ENCODE data around the gene CSNK1E.

The CSNK1E gene

DNA sequence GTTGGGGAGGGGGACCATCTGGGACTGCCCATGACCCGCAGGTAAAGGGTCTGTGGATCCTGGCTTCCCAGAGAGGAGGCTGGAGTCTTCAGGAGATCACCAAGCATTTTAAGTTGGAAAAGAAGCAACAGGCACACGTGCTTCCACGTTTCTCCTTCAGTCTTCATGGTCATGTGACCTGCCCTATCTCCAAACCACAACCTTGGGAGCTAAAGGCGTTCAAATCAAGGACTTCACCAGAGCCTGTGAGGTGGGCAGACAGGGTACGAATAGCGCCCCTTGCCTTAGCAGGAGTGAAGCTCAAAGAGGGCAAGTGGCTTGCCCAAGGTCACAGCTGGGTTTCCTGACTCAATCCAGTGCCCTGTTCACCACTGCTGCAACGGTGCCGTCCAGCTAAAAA lies 51.1 kb downstream of the CSNK1E start:
- peaks cover 4% of the 10 kb centered on the region; the same call in 1 of the 2 replicates for H3K79me2 ChIP-seq (ENCODE audit: insufficient read depth, low read depth)

DNA sequence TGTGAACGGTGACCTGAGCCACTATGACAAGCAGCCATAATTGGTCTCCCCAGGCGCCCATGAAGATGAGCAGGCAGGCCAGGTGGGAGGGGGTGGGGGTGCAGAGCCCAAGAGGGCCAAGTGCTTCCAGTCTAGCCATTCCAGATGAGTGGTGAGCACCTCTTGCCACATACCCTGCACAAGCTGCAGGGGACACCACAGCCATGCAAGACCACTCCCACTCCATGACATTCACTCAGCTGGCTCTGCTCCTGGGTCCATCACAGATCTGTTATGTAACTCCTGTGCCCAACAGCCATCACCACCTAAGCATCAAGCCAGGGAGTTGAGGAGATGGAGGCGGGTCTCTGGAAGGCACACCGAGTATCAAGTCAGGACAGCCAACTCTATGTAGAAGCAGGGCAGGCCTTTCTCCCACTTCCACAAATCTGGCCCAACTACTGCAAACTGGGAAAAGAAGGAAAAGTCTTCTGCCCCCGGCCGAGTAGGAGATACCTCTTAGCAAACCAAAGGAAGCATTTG lies 52.9 kb downstream of the CSNK1E start:
- H3K79me2 ChIP-seq (ENCODE audit: insufficient read depth, low read depth): peaks cover 4% of the 10 kb centered on the region; the same call in 1 of the 2 replicates
- H4K20me1 ChIP-seq (ENCODE audit: insufficient read depth): no peaks in the 10 kb centered on the region
- H3K4me2 ChIP-seq: no peak overlapping the region
- peaks cover 28% of the 10 kb centered on the region for H3K4me1 ChIP-seq (ENCODE audit: low read depth, poor library complexity, severe bottlenecking)
- no peak overlapping the region for H2AFZ ChIP-seq (ENCODE audit: low read depth)
- H3K27ac ChIP-seq: no peak overlapping the region
- no peaks in the 10 kb centered on the region for H3K27me3 ChIP-seq (ENCODE audit: insufficient read depth, low read depth)
- no peak overlapping the region for H3K4me3 ChIP-seq (IDR thresholded peaks at IDR 0.05; ENCODE audit: insufficient read depth, low read depth, low read length)
- no peak overlapping the region for H3K9ac ChIP-seq
- no peaks in the 10 kb centered on the region for H3K36me3 ChIP-seq (ENCODE audit: insufficient read depth)
- TF ChIP-seq, protein P1, sequence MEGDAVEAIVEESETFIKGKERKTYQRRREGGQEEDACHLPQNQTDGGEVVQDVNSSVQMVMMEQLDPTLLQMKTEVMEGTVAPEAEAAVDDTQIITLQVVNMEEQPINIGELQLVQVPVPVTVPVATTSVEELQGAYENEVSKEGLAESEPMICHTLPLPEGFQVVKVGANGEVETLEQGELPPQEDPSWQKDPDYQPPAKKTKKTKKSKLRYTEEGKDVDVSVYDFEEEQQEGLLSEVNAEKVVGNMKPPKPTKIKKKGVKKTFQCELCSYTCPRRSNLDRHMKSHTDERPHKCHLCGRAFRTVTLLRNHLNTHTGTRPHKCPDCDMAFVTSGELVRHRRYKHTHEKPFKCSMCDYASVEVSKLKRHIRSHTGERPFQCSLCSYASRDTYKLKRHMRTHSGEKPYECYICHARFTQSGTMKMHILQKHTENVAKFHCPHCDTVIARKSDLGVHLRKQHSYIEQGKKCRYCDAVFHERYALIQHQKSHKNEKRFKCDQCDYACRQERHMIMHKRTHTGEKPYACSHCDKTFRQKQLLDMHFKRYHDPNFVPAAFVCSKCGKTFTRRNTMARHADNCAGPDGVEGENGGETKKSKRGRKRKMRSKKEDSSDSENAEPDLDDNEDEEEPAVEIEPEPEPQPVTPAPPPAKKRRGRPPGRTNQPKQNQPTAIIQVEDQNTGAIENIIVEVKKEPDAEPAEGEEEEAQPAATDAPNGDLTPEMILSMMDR (conservative IDR thresholded peaks at IDR 0.05; ENCODE audit: low read depth, low read length): no peak

More for the DNA sequence above, 51.1 kb downstream of the CSNK1E start:
- H3K4me2 ChIP-seq: no peak overlapping the region
- H3K4me3 ChIP-seq (IDR thresholded peaks at IDR 0.05; ENCODE audit: insufficient read depth, low read depth, low read length): no peak overlapping the region
- H3K36me3 ChIP-seq (ENCODE audit: insufficient read depth): no peaks in the 10 kb centered on the region
- no peak overlapping the region for H3K9ac ChIP-seq
- H2AFZ ChIP-seq (ENCODE audit: low read depth): no peak overlapping the region
- TF ChIP-seq, protein P1 (conservative IDR thresholded peaks at IDR 0.05; ENCODE audit: low read depth, low read length): no peak
- H3K27me3 ChIP-seq (ENCODE audit: insufficient read depth, low read depth): no peaks in the 10 kb centered on the region
- H3K27ac ChIP-seq: no peak overlapping the region
- no peaks in the 10 kb centered on the region for H4K20me1 ChIP-seq (ENCODE audit: insufficient read depth)
- peaks cover 11% of the 10 kb centered on the region for H3K4me1 ChIP-seq (ENCODE audit: low read depth, poor library complexity, severe bottlenecking)

DNA sequence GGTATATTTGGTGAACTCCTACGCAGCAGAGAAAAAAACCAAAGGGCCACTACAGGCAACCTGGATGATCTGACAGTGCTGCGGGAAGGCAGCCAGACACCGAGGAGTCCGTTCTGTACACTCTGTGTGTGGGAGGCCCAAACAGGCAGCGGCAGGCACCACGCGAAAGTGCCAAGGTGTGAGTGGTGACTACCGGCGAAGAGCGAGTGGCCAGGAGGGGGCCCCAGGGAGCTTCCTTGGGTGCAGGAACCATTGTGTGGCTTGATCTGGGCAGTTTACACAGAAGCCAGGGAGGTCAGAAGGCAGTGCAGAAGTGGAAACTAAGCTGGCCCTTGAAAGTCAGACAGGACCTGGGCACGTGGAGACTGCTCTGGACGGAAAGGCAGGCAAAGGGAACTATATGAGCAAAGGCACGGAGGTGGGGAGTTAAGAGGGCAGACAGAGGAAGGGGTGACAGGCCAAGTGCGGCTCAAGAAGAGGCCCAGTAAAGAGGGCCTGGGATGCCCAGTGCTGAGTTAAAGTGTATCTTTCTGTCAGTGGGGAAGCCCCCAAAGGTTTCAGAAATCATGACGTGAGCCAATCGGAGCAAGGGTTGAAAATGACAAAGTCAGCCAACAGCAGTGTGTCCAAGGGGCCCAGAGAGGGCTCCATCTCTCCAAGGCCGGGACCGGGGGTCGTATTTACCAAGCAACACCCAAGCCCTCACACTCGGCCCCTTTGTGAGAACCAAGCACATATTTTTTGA lies 55.0 kb downstream of the CSNK1E start:
- H3K27ac ChIP-seq: no peak overlapping the region
- peaks cover 16% of the 10 kb centered on the region; the same call in 1 of the 2 replicates for H3K79me2 ChIP-seq (ENCODE audit: insufficient read depth, low read depth)
- no peak overlapping the region for H2AFZ ChIP-seq (ENCODE audit: low read depth)
- TF ChIP-seq, protein P1 (conservative IDR thresholded peaks at IDR 0.05; ENCODE audit: low read depth, low read length): peak; percentile 39; the same call in 1 of the 2 replicates
- no peak overlapping the region for H3K4me2 ChIP-seq
- no peak overlapping the region for H3K4me3 ChIP-seq (IDR thresholded peaks at IDR 0.05; ENCODE audit: insufficient read depth, low read depth, low read length)
- peaks cover 41% of the 10 kb centered on the region for H3K4me1 ChIP-seq (ENCODE audit: low read depth, poor library complexity, severe bottlenecking)
- H3K36me3 ChIP-seq (ENCODE audit: insufficient read depth): no peaks in the 10 kb centered on the region
- no peaks in the 10 kb centered on the region for H4K20me1 ChIP-seq (ENCODE audit: insufficient read depth)
- H3K27me3 ChIP-seq (ENCODE audit: insufficient read depth, low read depth): no peaks in the 10 kb centered on the region
- H3K9ac ChIP-seq: no peak overlapping the region

DNA sequence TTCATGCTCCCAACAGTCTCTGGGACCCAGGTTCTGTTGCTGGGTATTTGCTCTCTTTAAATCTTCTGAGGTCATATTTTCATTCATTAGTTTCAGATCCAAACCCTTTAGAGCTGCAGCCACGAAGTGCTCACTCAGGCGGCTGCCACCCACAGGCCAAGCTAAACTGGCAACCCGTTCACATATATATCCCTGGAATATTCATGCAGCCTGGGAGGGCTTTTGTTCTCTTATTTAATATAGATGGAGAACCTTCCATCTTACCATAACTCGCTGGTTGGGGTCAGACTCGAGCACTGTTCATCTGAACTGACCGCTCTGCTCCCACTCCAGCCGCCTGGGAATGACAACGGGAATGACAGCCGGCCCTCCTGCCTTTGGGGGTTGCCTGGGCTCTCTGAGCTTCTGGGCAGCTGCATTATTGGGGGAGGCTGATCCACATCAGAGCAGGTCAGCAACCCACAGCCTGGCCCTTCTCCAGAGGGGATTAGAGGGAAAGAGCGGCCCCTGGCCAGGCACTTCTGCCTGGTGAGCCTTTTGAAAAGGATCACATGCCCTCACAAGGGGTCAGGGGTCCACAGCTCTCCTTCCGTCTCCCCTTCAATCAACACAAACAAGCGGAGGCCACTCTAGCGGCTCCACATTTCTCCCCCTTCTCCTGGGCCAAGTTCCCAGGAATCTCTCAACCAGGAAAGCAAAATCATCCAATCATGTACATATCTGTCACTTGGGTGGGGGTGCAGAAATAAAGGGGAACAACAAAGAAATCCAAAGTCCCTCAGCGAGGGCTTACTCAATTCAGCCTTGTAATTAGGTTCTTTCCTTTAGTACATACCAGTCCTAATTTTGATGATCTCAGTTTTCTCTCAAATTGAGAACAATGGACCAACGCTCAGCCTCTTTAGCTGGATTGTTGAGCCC lies 56.2 kb downstream of the CSNK1E start:
- peak overlapping the region; percentile 75 for H3K27ac ChIP-seq
- TF ChIP-seq, protein P1 (conservative IDR thresholded peaks at IDR 0.05; ENCODE audit: low read depth, low read length): peak; percentile 30; the same call in 1 of the 2 replicates
- H2AFZ ChIP-seq (ENCODE audit: low read depth): peak overlapping the region; percentile 41; the same call in 1 of the 2 replicates
- H4K20me1 ChIP-seq (ENCODE audit: insufficient read depth): no peaks in the 10 kb centered on the region
- H3K4me3 ChIP-seq (IDR thresholded peaks at IDR 0.05; ENCODE audit: insufficient read depth, low read depth, low read length): no peak overlapping the region
- no peaks in the 10 kb centered on the region for H3K36me3 ChIP-seq (ENCODE audit: insufficient read depth)
- H3K9ac ChIP-seq: peak overlapping the region; percentile 45; the same call in 1 of the 2 replicates
- H3K27me3 ChIP-seq (ENCODE audit: insufficient read depth, low read depth): no peaks in the 10 kb centered on the region
- peaks cover 42% of the 10 kb centered on the region for H3K4me1 ChIP-seq (ENCODE audit: low read depth, poor library complexity, severe bottlenecking)
- peaks cover 20% of the 10 kb centered on the region; the same call in 1 of the 2 replicates for H3K79me2 ChIP-seq (ENCODE audit: insufficient read depth, low read depth)
- H3K4me2 ChIP-seq: peak overlapping the region; percentile 52
